ENCODE data around the gene CUX1. TPM values are rescaled to one million over a fixed set of nuclear protein-coding genes. Genes with fewer than 3 reads are reported as not detected.
"Not testable (repeated sequence)": the region's sequence is repeated elsewhere in the genome, so short reads cannot be mapped to it uniquely, and the experiment has no call there.

The CUX1 gene
- total RNA-seq, 4 donors from 2014 or later: 56.9 to 124 (median 93.2) TPM

DNA sequence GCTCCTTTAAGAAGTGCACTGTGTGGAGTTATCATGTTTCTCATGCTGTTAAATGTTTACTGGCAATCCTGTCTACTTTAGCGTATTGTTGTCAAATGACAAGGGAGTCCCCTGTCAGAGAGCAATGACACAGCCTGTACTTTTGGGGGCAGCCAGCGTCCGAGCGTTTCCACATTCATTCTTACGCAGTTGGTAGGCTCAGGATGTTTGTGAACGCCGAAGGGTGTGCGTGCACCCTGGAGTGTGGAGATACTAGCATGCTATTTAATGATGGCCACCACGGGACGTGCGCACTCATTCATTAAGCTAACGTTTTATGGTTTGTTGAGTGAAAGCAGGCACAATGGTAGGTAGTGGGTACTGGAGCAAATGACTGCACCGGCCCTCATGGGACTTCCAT, 48.0 kb downstream of the CUX1 start:
- H3K4me1 ChIP-seq: peaks cover 10 to 31% (median 17%) of the 10 kb centered on the region in 4 donors
- in situ Hi-C loops (cut with MboI; ENCODE audit: low pct_ligation_motif_present in 1 of 4, low pct_unique_long_range_greater_than_20kb in 1 of 4, low sequenced_read_pairs in 3 of 4) (no loop called here), intact Hi-C loops (cut with DNase I; ENCODE audit: low total_unique reads) (no loop called here)
- no peak overlapping the region for H3K27ac ChIP-seq
- no peaks in the 10 kb centered on the region for H3K36me3 ChIP-seq
- no peaks in the 10 kb centered on the region for H3K27me3 ChIP-seq
- TF ChIP-seq, protein P1, sequence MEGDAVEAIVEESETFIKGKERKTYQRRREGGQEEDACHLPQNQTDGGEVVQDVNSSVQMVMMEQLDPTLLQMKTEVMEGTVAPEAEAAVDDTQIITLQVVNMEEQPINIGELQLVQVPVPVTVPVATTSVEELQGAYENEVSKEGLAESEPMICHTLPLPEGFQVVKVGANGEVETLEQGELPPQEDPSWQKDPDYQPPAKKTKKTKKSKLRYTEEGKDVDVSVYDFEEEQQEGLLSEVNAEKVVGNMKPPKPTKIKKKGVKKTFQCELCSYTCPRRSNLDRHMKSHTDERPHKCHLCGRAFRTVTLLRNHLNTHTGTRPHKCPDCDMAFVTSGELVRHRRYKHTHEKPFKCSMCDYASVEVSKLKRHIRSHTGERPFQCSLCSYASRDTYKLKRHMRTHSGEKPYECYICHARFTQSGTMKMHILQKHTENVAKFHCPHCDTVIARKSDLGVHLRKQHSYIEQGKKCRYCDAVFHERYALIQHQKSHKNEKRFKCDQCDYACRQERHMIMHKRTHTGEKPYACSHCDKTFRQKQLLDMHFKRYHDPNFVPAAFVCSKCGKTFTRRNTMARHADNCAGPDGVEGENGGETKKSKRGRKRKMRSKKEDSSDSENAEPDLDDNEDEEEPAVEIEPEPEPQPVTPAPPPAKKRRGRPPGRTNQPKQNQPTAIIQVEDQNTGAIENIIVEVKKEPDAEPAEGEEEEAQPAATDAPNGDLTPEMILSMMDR (IDR thresholded peaks at IDR 0.05): no peak
- TF ChIP-seq POLR2A (IDR thresholded peaks at IDR 0.05) (no peak), POLR2AphosphoS5 (IDR thresholded peaks at IDR 0.05) (no peak), EP300 (IDR thresholded peaks at IDR 0.05; ENCODE audit: low read depth) (no peak)
- WGBS, 2 donors (ENCODE audit: low coverage in 1 of 2): 94 to 96% methylated on average over 11 to 13 of the region's 13 CpGs
- no peak overlapping the region for H3K4me3 ChIP-seq
- H3K9me3 ChIP-seq: no peaks in the 10 kb centered on the region
- no peak for DNase-seq

DNA sequence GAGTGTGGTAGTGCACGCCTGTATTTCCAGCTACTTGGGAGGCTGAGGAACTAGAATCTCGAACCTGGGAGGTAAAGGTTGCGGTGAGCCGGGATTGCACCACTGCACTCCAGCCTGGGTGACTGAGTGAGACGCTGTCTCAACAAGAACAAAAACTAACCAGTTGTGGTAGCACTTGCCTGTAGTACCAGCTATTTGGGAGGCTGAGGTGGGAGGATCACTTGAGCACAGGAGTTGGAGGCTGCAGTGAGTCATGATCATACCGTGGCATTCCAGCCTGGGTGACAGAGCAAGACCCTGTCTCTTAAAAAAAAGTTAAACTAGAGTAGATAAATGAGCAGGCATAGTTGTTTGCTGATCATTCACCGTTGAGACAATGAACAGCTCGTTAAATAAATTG, 48.9 kb downstream of the CUX1 start:
- no peak overlapping the region for H3K27ac ChIP-seq

DNA sequence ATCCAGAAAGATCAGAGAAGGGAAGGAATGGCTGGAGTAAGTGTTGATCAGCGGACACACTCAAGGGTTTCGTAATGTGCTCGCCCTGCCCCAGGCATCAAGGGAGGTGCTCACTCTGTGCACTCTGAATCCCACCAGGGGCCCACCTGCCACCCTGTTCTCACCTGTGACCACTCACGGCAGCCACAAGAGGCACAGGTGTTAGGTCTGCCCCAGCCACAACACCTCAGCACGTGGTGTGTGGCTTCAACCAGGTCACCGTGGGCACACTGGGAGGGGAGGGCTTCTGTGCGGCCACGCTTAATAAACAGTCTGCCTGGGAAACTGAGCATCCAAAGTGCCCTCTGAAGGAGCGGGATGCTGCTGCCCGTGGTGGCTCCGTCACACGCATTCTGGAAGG, 49.8 kb downstream of the CUX1 start:
- no peak overlapping the region for H3K27ac ChIP-seq
- no peak overlapping the region for H3K4me3 ChIP-seq
- TF ChIP-seq EP300 (IDR thresholded peaks at IDR 0.05; ENCODE audit: low read depth): no peak
- no peak for TF ChIP-seq POLR2A (IDR thresholded peaks at IDR 0.05)
- no peak for TF ChIP-seq POLR2AphosphoS5 (IDR thresholded peaks at IDR 0.05)
- TF ChIP-seq, protein P1 (IDR thresholded peaks at IDR 0.05): no peak
- in situ Hi-C loops (cut with MboI; ENCODE audit: low pct_ligation_motif_present in 1 of 4, low pct_unique_long_range_greater_than_20kb in 1 of 4, low sequenced_read_pairs in 3 of 4) (no loop called here), intact Hi-C loops (cut with DNase I; ENCODE audit: low total_unique reads) (no loop called here)
- H3K36me3 ChIP-seq: no peaks in the 10 kb centered on the region
- peaks cover 10 to 40% (median 24%) of the 10 kb centered on the region in 4 donors for H3K4me1 ChIP-seq
- DNase-seq: no peak
- no peaks in the 10 kb centered on the region for H3K9me3 ChIP-seq
- WGBS, 2 donors (ENCODE audit: low coverage in 1 of 2): 98% methylated on average over 12 of the region's 12 CpGs; no CpG with 5 or more reads in 1 of the 2 donors
- no peaks in the 10 kb centered on the region for H3K27me3 ChIP-seq

More for the DNA sequence above, 48.9 kb downstream of the CUX1 start:
- in situ Hi-C loops (cut with MboI; ENCODE audit: low pct_ligation_motif_present in 1 of 4, low pct_unique_long_range_greater_than_20kb in 1 of 4, low sequenced_read_pairs in 3 of 4) (no loop called here), intact Hi-C loops (cut with DNase I; ENCODE audit: low total_unique reads) (no loop called here)
- Histone ChIP-seq H3K4me3 (no peak overlapping the region), H3K9me3 (no peaks in the 10 kb centered on the region), H3K27me3 (no peaks in the 10 kb centered on the region), H3K4me1 (peaks cover 10 to 40% (median 24%) of the 10 kb centered on the region in 4 donors), H3K36me3 (no peaks in the 10 kb centered on the region)
- no peak for DNase-seq
- TF ChIP-seq, protein P1 (IDR thresholded peaks at IDR 0.05): no peak
- no peak for TF ChIP-seq POLR2AphosphoS5 (IDR thresholded peaks at IDR 0.05)
- no peak for TF ChIP-seq POLR2A (IDR thresholded peaks at IDR 0.05)
- TF ChIP-seq EP300 (IDR thresholded peaks at IDR 0.05; ENCODE audit: low read depth): no peak
- 92 to 100% methylated on average over 3 to 8 of the region's 8 CpGs for WGBS, 2 donors (ENCODE audit: low coverage in 1 of 2)

DNA sequence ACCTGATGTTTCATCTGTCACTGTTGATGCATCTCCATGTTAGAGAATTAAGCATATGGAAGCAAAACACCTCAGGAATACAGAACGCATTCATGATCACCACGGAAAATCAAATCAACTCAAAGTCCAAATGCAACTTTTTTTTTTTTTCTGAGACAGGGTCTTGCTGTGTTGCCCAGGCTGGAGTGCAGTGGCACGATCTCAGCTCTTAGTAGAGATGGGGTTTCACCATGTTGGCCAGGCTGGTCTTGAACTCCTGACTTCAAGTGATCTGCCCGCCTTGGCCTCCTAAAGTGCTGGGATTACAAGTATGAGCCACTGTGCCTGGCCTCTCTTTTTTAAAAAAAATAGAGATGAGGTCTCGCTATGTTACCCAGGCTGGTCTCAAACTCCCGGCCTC, 50.3 kb downstream of the CUX1 start:
- H3K27ac ChIP-seq; DNase-seq; H3K9me3 ChIP-seq; H3K4me3 ChIP-seq; H3K27me3 ChIP-seq; intact Hi-C loops (cut with DNase I; ENCODE audit: low total_unique reads); H3K36me3 ChIP-seq; in situ Hi-C loops (cut with MboI; ENCODE audit: low pct_ligation_motif_present in 1 of 4, low pct_unique_long_range_greater_than_20kb in 1 of 4, low sequenced_read_pairs in 3 of 4): not testable (repeated sequence)
- H3K4me1 ChIP-seq: peaks cover 10 to 40% (median 24%) of the 10 kb centered on the region in 4 donors
- WGBS, 2 donors (ENCODE audit: low coverage in 1 of 2): 96 to 100% methylated on average over 1 to 6 of the region's 6 CpGs
